AG09319 (cell line): ENCODE measurements around the gene RARB.

Source experiments
- DNase-seq: peaks from one replicate; pipeline ENCODE4 v3.0.0-alpha.2; 2010; ENCODE audit warnings: low read depth; ENCODE audit errors: extremely low read depth
- TF ChIP-seq, protein P1 (sequence below): IDR thresholded peaks from 2 replicates; pipeline ENCODE4 v1.5.1; 2011; ENCODE audit warnings: low read depth, mild to moderate bottlenecking, inconsistent platforms, low read length, moderate library complexity

RARB gene

DNA sequence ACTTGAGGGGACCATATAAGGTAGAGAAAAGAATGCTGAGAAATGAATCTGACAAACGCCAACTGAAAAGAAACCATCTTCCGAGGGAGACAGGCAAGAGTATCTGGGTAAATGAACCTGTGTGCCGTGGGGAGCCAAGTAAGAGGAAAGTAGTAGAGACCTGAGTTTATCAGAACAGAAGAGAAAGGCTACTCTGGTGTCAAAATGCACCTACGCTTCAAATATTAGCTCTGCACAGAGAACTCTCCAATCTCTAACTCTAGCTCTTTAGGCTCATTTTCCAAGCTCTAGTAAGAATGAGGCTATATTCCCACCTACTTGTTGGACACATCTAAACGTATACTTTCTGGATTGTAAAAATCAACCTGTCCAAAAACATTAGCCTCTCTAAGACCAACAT is 183.1 kb downstream of the RARB start:
- TF ChIP-seq, protein P1, sequence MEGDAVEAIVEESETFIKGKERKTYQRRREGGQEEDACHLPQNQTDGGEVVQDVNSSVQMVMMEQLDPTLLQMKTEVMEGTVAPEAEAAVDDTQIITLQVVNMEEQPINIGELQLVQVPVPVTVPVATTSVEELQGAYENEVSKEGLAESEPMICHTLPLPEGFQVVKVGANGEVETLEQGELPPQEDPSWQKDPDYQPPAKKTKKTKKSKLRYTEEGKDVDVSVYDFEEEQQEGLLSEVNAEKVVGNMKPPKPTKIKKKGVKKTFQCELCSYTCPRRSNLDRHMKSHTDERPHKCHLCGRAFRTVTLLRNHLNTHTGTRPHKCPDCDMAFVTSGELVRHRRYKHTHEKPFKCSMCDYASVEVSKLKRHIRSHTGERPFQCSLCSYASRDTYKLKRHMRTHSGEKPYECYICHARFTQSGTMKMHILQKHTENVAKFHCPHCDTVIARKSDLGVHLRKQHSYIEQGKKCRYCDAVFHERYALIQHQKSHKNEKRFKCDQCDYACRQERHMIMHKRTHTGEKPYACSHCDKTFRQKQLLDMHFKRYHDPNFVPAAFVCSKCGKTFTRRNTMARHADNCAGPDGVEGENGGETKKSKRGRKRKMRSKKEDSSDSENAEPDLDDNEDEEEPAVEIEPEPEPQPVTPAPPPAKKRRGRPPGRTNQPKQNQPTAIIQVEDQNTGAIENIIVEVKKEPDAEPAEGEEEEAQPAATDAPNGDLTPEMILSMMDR: no peak
- no peak for DNase-seq

DNA sequence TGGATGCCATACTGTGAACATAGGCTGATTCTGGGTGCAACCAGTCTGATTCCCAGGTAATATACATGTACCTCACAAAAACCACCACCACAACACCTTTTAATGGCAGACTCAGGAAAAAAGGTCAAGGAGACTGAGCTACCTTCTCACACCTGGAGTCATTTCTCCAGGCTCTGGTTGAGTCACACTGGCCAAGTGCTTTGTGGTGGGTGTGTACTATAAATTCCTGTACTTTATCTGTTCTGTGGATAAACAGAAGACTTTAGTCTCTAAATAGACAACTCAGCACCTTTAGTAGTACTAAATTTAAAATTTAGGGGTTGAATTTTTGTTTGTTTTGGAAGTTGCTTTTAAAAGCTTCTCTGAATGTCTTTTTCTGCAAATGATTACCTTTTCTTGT is 190.0 kb downstream of the RARB start:
- no peak for DNase-seq
- TF ChIP-seq, protein P1: no peak

DNA sequence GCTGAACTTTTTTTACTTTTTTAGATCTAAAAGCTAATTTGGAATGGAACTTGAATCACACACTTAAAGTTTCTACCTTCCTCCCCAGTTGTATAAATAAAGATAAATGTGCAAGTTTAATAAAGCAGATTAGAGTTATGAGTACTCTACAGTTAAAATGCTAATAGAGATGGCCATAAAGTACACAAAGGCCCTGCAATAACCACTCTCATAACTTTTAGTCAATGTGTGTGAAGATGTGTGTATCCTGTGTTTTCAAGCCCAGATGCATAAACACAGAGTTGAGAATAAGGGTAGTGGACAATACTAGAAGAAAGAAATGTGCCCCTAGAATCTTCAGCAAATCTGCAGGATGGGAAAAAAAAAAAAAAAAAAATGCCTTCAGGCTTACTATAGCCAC is 191.3 kb downstream of the RARB start:
- TF ChIP-seq, protein P1: no peak
- no peak for DNase-seq

DNA sequence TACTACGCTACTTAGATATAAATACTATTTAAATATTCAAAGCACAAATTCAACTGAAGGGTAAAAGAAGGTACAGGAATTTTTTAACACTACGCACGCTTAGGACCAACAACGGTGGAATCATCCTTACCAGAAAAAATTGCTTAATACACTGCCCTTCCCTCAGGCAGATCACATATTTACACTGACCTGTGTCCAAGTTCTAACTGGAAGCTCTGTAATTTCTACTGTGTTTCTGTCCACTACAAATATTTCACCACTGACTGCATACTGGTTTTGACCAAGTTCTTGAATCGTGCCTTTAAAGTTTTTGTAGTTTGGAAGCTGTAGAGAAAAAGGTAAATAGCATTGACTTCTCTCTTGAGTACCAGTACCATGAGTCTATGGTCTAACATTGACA is 192.4 kb downstream of the RARB start:
- no peak for DNase-seq
- TF ChIP-seq, protein P1: no peak

DNA sequence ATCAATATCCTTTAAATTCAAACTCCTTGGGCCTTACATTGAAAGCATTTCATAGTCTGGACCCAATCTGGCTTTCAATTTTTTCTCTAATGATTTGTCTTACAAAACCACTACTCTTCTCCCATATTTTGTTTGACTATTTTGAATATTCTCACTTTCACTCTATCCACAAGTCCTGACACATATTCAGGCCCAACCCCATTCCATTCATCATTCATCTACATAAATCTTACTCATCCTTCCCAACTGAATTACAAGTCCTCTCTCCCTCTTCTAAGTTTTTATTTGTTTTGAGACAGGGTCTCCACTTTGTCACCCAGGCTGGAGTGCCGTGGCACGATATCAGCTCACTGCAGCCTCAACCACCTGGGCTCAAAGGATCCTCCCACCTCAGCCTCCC is 193.0 kb downstream of the RARB start:
- DNase-seq: no peak
- TF ChIP-seq, protein P1: no peak

DNA sequence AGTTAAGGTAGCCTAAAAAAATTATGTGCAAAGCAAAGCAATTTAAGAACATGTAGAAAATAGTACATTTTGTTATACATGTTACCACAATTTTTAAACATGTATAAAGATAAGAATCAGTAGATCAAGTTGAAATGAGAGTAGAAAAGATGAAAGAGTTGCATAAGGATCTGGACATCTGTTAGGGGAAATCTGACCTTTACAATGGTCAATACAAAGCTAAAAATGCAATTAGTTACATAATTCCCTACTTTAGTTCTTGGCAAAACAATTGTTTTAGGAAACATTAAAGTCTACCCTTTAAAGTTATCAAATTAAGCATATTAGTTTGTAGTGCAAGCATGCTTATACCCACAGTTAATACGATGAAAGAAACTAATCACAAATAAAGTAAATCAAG is 203.9 kb downstream of the RARB start:
- TF ChIP-seq, protein P1: no peak
- DNase-seq: no peak

DNA sequence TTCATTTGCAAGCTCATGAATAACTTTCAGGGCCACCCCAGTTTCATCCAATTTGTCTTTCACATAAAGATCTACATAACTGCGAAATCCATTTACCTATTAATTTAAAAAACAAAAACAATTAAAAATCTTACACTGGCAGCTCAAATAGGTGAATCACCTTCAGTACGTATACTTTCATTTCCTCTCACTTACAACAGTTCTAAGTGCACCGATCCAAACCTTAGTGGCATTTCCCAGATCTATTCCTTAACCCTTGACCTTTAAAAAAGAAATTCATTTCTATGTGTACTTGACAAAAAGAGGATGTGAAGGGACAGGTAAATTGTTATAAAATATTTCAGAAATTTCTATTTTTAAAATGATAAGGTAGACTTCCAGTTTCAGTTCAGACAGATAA is 205.9 kb downstream of the RARB start:
- DNase-seq: no peak
- TF ChIP-seq, protein P1: no peak
